Activated naive CD8-positive, alpha-beta T cell treated with anti-CD3 and anti-CD28 coated beads, Interleukin-2, amount 10 ng/mL, durations not matched to agents 7 days and 5 days (primary cell): ENCODE data around the gene PIP4K2A. TPM values are rescaled to one million over a fixed set of nuclear protein-coding genes. Genes with fewer than 3 reads are reported as not detected.
A peak's percentile ranks its signal among the peaks of the same experiment; 100 is the strongest.
"Not testable (repeated sequence)": the region's sequence is repeated elsewhere in the genome, so short reads cannot be mapped to it uniquely, and the experiment has no call there.

ENCODE experiments used
- ATAC-seq: fragments of 150-1000 bp; cut with Tn5 transposase; one replicate; pipeline ENCODE4 v1.10.0; 2021; ENCODE audit warnings: low read depth, moderate library complexity
- POLR2A ChIA-PET: fragments of 350-600 bp; sonication (Branson Sonifier 250); formaldehyde crosslinking; loops from one replicate; lab custom pipeline; 2021; ENCODE audit warnings: antibody characterized with exemption; lab: Charles Lee
- DNase-seq: peaks from one replicate; pipeline ENCODE4 v3.0.0; 2021
- H3K27ac Mint-ChIP-seq: one replicate; pipeline ENCODE4 v1.8.0; 2022; ENCODE audit warnings: mild to moderate bottlenecking, mixed read lengths
- H3K27me3 Mint-ChIP-seq: one replicate; pipeline ENCODE4 v1.8.0; 2022; ENCODE audit warnings: mild to moderate bottlenecking, moderate library complexity, mixed read lengths
- H3K36me3 Mint-ChIP-seq: one replicate; pipeline ENCODE4 v1.8.0; 2021; ENCODE audit warnings: mild to moderate bottlenecking, mixed read lengths
- H3K4me1 Mint-ChIP-seq: one replicate; pipeline ENCODE4 v1.8.0; 2021; ENCODE audit warnings: mixed read lengths
- H3K4me3 Mint-ChIP-seq: one replicate; pipeline ENCODE4 v1.8.0; 2022; ENCODE audit warnings: mild to moderate bottlenecking, moderate library complexity, mixed read lengths
- H3K9me3 Mint-ChIP-seq: one replicate; pipeline ENCODE4 v1.8.0; 2021; ENCODE audit warnings: mixed read lengths
- total RNA-seq, 2 experiments: library from RNA; stranded (reverse); gene quantifications; one replicate each; pipeline ENCODE4 v1.2.3, GENCODE V29; 2021

Gene PIP4K2A
- total RNA-seq, 2 experiments from 2014 or later = 179 to 199 TPM

DNA sequence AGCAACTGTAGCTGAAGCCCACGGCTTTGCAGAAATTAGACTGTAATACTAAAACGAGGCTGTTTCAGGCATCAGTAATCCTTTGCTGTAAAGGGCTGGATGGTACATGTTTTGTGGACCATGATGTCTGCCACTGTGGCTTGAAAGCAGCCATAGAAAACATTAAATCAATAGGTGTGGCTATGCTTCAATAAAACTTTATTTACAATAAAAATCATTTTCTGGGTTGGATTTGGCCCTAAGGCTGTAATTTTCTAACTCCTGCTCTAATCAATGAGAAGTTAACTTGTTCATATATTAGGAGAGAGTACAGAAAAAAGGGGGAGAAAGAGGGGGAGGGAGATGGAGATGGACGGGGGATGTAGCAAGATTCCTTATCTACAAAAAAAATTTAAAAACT is 183.4 kb downstream of the PIP4K2A start:
- no peaks in the 10 kb centered on the region for H3K4me1 Mint-ChIP-seq
- peaks cover 15% of the 10 kb centered on the region for H3K9me3 Mint-ChIP-seq
- peaks cover 33% of the 10 kb centered on the region for H3K36me3 Mint-ChIP-seq
- H3K27me3 Mint-ChIP-seq = peaks cover 10% of the 10 kb centered on the region
- POLR2A ChIA-PET = no interaction called here
- no peak overlapping the region for H3K4me3 Mint-ChIP-seq
- H3K27ac Mint-ChIP-seq = no peak overlapping the region
- ATAC-seq = no peak
- no peak for DNase-seq

DNA sequence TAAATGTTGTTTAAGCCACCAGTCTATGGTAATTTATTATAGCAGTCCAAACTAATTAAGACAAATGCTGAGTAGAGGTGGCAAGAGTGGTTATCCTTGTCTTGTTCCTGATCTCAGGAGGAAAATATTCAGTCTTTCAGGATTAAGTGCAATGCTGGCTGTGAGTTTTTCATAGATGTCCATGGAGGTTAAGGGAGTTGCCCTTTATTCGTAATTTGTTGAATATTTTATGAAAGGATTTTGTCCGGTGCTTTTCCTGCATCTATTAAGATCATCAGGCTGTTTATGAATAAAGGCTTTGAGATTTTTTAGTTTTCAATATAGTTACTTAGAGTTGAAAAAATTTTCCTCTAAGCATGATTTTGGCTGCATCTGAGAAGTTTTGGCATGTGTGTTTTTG is 186.9 kb downstream of the PIP4K2A start:
- DNase-seq (no peak), ATAC-seq (no peak)
- peaks cover 30% of the 10 kb centered on the region for H3K9me3 Mint-ChIP-seq
- peaks cover 28% of the 10 kb centered on the region for H3K27me3 Mint-ChIP-seq
- H3K4me3 Mint-ChIP-seq = no peak overlapping the region
- H3K27ac Mint-ChIP-seq = no peak overlapping the region
- POLR2A ChIA-PET = no interaction called here
- no peaks in the 10 kb centered on the region for H3K4me1 Mint-ChIP-seq
- H3K36me3 Mint-ChIP-seq = peaks cover 9% of the 10 kb centered on the region

DNA sequence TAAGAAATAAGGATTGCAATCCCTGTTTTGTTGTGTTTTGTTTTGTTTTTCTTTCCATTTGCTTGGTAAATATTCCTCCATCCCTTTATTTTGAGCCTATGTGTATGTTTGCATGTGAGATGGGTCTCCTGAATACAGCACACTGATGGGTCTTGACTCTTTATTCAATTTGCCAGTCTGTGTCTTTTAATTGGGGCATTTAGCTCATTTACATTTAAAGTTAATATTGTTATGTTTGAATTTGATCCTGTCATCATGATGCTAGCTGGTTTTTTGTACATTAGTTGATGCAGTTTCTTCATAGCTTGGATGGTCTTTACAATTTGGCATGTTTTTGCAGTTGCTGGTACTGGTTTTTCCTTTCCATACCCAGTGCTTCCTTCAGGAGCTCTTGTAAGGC is 190.0 kb downstream of the PIP4K2A start:
- POLR2A ChIA-PET, DNase-seq, H3K4me1 Mint-ChIP-seq, H3K27ac Mint-ChIP-seq, H3K36me3 Mint-ChIP-seq, H3K4me3 Mint-ChIP-seq, ATAC-seq: not testable (repeated sequence)
- H3K27me3 Mint-ChIP-seq = peaks cover 53% of the 10 kb centered on the region
- peaks cover 31% of the 10 kb centered on the region for H3K9me3 Mint-ChIP-seq

DNA sequence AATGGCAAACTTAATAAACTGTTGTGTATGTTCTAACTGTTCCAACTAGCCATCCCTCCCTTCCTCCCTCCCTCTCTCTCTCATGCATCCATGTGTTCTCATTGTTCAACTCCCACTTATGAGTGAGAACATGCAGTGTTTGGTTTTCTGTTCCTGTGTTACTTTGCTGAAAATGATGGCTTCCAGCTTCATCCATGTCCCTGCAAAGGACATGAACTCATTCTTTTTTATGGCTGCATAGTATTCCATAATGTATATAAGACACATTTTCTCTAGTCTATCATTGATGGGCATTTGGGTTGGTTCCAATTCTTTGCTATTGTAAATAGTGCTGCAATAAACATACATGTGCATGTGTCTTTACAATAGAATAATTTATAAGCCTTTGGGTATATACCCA is 193.7 kb downstream of the PIP4K2A start:
- POLR2A ChIA-PET, ATAC-seq, H3K4me3 Mint-ChIP-seq, DNase-seq, H3K27ac Mint-ChIP-seq, H3K4me1 Mint-ChIP-seq, H3K36me3 Mint-ChIP-seq: not testable (repeated sequence)
- Mint-ChIP-seq H3K9me3 (peaks cover 22% of the 10 kb centered on the region), H3K27me3 (peaks cover 54% of the 10 kb centered on the region)

DNA sequence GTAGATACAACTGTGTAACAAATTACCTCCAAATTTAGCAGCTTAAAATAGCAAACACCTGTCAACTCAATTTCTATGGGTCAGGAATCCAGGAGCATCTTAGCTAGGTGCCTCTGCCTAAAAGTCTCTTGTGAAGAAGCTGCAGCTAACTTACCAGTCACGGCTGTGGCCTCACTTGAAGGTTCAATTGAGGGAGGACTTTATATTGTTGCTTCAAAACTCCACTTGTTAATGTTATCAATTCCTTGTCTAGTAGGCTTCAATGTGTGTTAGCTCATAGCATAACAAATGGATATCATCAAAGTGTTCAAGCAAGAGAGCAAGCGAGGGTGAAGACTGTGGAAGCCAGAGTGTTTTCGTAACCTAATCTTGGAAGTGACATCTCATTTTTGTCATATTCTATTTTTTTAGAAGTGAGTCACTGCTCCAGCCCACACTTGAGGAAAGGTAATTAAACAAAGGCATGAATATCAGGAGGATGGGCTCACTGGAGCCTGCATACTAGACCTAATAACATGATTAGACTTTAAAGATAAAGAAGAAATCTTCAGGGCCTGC is 196.1 kb downstream of the PIP4K2A start:
- Mint-ChIP-seq H3K36me3 (peaks cover 6% of the 10 kb centered on the region), H3K4me1 (no peaks in the 10 kb centered on the region), H3K9me3 (peaks cover 14% of the 10 kb centered on the region), H3K27ac (no peak overlapping the region), H3K4me3 (no peak overlapping the region), H3K27me3 (peaks cover 51% of the 10 kb centered on the region)
- DNase-seq (no peak), ATAC-seq (no peak)
- POLR2A ChIA-PET = no interaction called here

DNA sequence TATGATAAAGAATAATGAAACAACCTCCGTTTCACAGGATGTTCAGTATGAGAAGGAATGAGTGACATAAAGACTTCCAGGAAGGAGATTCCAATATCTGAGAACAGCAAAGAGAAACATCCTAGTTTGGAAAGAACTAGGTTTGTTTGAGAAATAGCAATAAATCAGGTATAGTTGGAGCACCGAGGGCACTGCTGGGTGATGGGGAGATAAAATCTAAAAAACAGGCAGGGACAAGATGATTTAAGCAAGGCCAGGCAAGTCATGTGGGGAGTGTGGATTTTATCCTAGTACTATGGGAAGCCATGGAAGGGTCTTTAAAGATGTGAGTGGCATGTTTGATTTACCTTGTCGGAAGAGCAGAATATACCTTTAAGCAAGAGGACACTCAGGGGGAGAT is 199.4 kb downstream of the PIP4K2A start:
- H3K27ac Mint-ChIP-seq = no peak overlapping the region
- H3K4me1 Mint-ChIP-seq = no peaks in the 10 kb centered on the region
- peaks cover 4% of the 10 kb centered on the region for H3K36me3 Mint-ChIP-seq
- DNase-seq (no peak), ATAC-seq (no peak)
- H3K27me3 Mint-ChIP-seq = peaks cover 46% of the 10 kb centered on the region
- H3K9me3 Mint-ChIP-seq = peaks cover 9% of the 10 kb centered on the region
- POLR2A ChIA-PET = no interaction called here
- H3K4me3 Mint-ChIP-seq = no peak overlapping the region

DNA sequence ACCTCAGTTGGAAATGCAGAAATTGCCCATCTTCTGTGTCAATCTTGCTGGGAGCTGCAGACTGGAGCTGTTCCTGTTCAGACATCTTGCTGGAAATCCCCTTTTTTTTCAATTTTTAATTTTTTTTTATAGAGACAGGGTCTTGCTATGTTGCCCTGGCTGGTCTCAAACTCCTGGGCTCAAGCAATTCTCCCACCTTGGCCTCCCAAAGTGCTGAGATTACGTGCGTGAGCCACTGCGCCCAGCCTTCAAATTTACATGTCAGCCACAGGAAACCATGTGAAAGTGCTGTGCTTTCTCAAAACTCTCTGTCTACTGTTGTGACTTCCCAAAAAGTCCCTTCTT is 200.0 kb downstream of the PIP4K2A start:
- H3K27ac Mint-ChIP-seq, H3K36me3 Mint-ChIP-seq, H3K4me3 Mint-ChIP-seq, H3K4me1 Mint-ChIP-seq, ATAC-seq, POLR2A ChIA-PET, DNase-seq: not testable (repeated sequence)
- Mint-ChIP-seq H3K9me3 (peaks cover 12% of the 10 kb centered on the region), H3K27me3 (peaks cover 45% of the 10 kb centered on the region)

DNA sequence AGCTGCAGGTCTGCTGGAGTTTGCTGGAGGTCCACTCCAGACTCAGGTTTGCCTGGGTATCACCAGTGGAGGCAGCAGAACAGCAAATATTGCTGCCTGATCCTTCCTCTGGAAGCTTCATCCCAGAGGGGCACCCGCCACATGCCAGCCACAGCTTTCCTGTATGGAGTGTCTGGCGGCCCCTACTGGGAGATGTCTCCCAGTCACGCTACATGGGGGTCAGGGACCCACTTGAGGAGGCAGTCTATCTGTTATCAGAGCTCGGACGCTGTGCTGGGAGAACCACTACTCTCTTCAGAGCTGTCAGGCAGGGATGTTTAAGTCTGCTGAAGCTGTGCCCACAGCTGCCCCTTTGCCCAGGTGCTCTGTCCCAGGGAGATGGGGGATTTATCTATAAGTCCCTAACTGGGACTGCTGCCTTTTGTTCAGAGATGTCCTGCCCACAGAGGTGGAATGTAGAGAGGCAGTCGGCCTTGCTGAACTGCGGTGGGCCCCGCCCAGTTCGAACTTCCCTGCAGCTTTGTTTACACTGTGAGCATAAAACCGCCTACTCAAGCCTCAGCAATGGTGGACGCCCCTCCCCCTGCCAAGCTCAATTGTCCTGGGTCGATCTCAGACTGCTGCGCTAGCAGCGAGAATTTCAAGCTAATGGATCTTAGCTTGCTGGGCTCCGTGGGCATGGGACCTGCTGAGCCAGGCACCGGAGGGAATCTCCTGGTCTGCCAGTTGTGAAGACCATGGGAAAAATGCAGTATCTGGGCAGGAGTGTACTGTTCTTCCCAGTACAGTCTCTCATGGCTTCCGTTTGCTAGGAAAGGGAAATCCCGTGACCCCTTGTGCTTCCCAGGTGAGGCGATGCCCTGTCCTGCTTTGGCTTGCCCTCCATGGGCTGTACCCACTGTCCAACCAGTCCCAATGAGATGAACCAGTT is 200.6 kb downstream of the PIP4K2A start:
- POLR2A ChIA-PET, H3K4me3 Mint-ChIP-seq, ATAC-seq, DNase-seq, H3K36me3 Mint-ChIP-seq, H3K27ac Mint-ChIP-seq, H3K4me1 Mint-ChIP-seq: not testable (repeated sequence)
- Mint-ChIP-seq H3K9me3 (peaks cover 12% of the 10 kb centered on the region), H3K27me3 (peaks cover 44% of the 10 kb centered on the region)

DNA sequence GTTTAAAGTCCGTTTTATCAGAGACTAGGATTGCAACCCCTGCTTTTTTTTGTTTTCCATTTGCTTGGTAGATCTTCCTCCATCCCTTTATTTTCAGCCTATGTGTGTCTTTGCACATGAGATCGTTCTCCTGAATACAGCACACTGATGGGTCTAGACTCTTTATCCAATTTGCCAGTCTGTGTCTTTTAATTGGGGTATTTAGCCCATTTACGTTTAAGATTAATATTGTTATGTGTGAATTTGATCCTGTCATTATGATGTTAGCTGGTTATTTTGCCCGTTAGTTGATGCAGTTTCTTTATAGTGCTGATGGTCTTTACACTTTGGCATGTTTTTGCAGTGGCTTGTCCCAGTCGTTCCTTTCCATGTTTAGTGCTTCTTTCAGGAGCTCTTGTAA is 202.4 kb downstream of the PIP4K2A start:
- DNase-seq, H3K27ac Mint-ChIP-seq, H3K36me3 Mint-ChIP-seq, H3K4me1 Mint-ChIP-seq, POLR2A ChIA-PET, H3K4me3 Mint-ChIP-seq, ATAC-seq: not testable (repeated sequence)
- H3K27me3 Mint-ChIP-seq = peaks cover 40% of the 10 kb centered on the region
- peaks cover 13% of the 10 kb centered on the region for H3K9me3 Mint-ChIP-seq

DNA sequence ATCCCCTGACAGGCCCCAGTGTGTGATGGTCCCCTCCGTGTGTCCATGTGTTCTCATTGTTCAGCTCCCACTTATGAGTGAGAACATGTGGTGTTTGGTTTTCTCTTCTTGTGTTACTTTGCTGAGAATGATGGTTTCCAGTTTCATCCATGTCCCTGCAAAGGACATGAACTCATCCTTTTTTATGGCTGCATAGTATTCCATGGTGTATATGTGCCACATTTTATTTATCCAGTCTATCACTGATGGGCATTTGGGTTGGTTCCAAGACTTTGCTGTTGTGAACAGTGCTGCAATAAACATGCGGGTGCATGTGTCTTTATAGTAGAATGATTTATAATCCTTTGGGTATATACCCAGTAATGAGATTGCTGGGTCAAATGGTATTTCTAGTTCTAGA is 206.2 kb downstream of the PIP4K2A start:
- H3K9me3 Mint-ChIP-seq, H3K36me3 Mint-ChIP-seq, H3K27ac Mint-ChIP-seq, ATAC-seq, H3K4me3 Mint-ChIP-seq, DNase-seq, POLR2A ChIA-PET: not testable (repeated sequence)
- Mint-ChIP-seq H3K4me1 (peaks cover 11% of the 10 kb centered on the region), H3K27me3 (peaks cover 52% of the 10 kb centered on the region)

DNA sequence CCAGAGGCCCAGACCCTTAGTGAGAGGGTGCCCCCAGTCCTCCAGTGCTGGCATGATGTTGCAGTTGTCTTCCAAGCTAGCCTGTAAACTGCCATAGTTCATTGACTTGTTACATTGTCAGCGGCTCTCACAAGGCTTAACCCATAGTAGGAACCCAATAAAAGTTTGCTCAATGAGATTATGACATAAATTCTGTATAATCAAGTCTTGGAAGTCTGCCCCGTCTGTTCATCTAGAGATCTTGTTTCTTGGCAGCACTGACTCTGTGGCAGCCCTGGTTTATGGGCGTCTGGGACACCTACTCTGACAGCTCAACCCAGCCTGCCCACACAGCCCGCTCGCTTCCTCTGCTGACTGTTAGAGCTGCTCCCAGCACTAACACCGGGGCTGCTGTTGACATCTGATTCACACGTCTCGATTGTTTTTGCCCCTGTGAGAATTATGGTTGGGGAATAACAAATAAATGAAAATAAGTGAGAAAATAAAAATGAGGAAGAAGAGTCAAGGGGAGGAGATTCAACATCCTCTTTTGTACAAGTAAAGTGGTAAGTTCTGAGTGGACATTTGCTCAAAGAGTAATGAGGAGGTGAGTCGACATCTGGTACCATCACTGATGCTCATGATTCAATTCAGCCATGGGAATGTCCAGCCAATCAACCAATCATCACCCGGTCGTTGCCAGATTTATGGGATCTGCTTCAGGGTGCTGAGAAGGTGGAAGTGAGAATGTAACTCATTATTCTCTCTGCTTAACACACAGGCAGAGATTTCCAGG is 208.3 kb downstream of the PIP4K2A start:
- peaks cover 4% of the 10 kb centered on the region for H3K36me3 Mint-ChIP-seq
- peak; percentile 45 for DNase-seq
- peak; percentile 99 for ATAC-seq
- H3K27ac Mint-ChIP-seq = no peak overlapping the region
- H3K4me1 Mint-ChIP-seq = peaks cover 13% of the 10 kb centered on the region
- H3K4me3 Mint-ChIP-seq = peak overlapping the region; percentile 33
- peaks cover 43% of the 10 kb centered on the region for H3K27me3 Mint-ChIP-seq
- peaks cover 4% of the 10 kb centered on the region for H3K9me3 Mint-ChIP-seq
- POLR2A ChIA-PET = no interaction called here

DNA sequence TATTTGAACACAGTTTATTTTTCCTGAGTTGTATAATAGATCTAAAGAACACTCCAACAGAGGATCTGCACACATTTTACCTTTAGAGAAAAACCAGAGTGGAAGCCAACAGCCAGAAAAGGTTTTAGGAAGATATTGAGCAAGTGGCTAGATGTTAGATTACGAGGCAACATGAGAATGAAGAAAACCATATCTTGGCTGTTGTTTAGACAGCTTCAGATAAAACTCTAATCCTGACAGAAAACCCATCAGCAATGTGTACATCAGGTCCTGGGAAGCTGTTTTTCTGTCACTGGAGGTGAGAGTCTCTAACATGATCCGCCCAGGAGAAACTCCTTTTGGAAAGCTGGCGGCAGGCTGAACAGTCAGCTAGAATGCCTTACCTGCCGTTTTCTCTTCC is 209.6 kb downstream of the PIP4K2A start:
- ATAC-seq (no peak), DNase-seq (no peak)
- peaks cover 3% of the 10 kb centered on the region for H3K9me3 Mint-ChIP-seq
- POLR2A ChIA-PET = no interaction called here
- no peak overlapping the region for H3K27ac Mint-ChIP-seq
- H3K36me3 Mint-ChIP-seq = peaks cover 4% of the 10 kb centered on the region
- H3K4me3 Mint-ChIP-seq = no peak overlapping the region
- H3K27me3 Mint-ChIP-seq = peaks cover 33% of the 10 kb centered on the region
- peaks cover 16% of the 10 kb centered on the region for H3K4me1 Mint-ChIP-seq

DNA sequence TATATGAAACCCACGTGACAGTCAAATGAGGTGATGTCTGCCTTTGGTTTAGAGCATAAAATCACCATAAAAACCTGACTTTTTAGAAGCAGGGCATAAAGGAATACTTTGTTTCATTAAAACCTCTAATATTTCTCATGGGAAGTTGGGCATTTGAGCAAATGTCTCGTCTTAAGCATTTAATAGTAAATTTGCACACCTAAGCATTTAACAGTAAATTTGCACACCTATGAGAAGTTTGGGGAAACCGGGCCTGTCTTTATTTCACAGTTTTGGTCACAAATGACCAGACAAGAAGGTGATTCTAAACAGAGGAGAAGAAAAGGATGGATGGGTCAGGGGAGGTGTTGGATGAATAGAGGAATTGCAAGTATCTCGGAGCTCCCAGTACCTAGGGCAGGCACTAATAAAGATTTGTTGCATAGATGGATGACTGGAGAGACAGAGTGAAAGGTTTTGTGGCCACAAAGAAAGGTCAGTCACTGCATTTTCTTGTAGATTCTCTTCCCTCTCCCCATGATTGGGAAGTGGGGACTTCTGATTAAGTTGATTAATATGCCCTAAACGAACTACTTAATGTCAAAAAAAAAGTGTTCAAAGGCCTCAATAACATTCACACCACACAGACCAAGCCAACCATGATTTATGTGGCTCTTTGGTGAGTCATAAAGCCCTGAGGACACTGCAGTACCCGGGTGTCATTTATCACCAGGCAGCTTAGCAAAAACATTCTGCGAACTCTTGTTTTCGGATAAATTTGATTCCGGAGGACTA is 210.9 kb downstream of the PIP4K2A start:
- Mint-ChIP-seq H3K4me1 (peaks cover 16% of the 10 kb centered on the region), H3K27me3 (peaks cover 30% of the 10 kb centered on the region), H3K27ac (no peak overlapping the region), H3K9me3 (peaks cover under 1% of the 10 kb centered on the region), H3K4me3 (no peak overlapping the region), H3K36me3 (no peaks in the 10 kb centered on the region)
- DNase-seq = no peak
- POLR2A ChIA-PET = no interaction called here
- no peak for ATAC-seq
